Gastrocnemius medialis (tissue), 4 donors: Measurements from ENCODE around the gene MTMR1.

ENCODE experiments used
- POLR2A ChIP-seq, 2 donors: fragments of 450-650 bp; IDR thresholded peaks; one replicate each; pipeline ENCODE4 v1.6.1; 2017; ENCODE audit warnings: antibody characterized with exemption in 2 of 2, mild to moderate bottlenecking in 2 of 2, moderate library complexity in 2 of 2
- TF ChIP-seq, protein P1 (sequence below), 5 experiments: fragments of 450-650 bp in 3 of 5; fragments of 200-600 bp in 2 of 5; sonication (generic) in 2 of 5; IDR thresholded peaks in 4 of 5; conservative IDR thresholded peaks in 1 of 5; 1 replicate in 4 of 5; 2 replicates in 1 of 5; pipeline ENCODE4 v1.5.1; 2016 to 2019; ENCODE audit warnings: antibody characterized with exemption in 5 of 5, mild to moderate bottlenecking in 3 of 5, moderate library complexity in 3 of 5

- TF ChIP-seq, protein P1, sequence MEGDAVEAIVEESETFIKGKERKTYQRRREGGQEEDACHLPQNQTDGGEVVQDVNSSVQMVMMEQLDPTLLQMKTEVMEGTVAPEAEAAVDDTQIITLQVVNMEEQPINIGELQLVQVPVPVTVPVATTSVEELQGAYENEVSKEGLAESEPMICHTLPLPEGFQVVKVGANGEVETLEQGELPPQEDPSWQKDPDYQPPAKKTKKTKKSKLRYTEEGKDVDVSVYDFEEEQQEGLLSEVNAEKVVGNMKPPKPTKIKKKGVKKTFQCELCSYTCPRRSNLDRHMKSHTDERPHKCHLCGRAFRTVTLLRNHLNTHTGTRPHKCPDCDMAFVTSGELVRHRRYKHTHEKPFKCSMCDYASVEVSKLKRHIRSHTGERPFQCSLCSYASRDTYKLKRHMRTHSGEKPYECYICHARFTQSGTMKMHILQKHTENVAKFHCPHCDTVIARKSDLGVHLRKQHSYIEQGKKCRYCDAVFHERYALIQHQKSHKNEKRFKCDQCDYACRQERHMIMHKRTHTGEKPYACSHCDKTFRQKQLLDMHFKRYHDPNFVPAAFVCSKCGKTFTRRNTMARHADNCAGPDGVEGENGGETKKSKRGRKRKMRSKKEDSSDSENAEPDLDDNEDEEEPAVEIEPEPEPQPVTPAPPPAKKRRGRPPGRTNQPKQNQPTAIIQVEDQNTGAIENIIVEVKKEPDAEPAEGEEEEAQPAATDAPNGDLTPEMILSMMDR (IDR thresholded peaks at IDR 0.05 in 4 of 5, conservative IDR thresholded peaks at IDR 0.05 in 1 of 5) = no peak
- TF ChIP-seq POLR2A (IDR thresholded peaks at IDR 0.05) = no peak
These were observed 5.8 kb downstream of the MTMR1 start for GRCh38 chrX:150698981-150699380.
